COR-L47 (cell line): Measurements from ENCODE around the gene WDR47.
"Not testable (repeated sequence)": the region's sequence is repeated elsewhere in the genome, so short reads cannot be mapped to it uniquely, and the experiment has no call there.

Experiments
- DNase-seq: peaks from one replicate; lab custom pipeline; 2025; lab: John Stamatoyannopoulos, UW

The WDR47 gene

DNA sequence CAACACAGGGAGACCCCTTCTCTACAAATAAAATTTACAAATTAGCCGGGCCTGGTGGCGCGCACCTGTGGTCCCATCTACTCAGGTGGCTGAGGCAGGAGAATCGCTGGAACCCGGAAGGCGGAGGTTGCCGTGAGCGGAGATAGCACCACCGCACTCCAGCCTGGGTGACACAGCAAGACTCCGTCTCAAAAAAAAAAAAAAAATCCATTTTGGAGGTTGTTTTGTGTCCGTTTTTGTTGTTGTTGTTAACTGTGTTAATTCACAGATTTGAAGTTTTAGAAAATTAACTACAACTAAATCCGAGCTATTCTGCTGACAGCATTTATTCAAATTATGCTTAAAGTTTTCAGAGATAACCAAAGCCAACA, 79.2 kb downstream of the WDR47 start:
- no peak for DNase-seq

DNA sequence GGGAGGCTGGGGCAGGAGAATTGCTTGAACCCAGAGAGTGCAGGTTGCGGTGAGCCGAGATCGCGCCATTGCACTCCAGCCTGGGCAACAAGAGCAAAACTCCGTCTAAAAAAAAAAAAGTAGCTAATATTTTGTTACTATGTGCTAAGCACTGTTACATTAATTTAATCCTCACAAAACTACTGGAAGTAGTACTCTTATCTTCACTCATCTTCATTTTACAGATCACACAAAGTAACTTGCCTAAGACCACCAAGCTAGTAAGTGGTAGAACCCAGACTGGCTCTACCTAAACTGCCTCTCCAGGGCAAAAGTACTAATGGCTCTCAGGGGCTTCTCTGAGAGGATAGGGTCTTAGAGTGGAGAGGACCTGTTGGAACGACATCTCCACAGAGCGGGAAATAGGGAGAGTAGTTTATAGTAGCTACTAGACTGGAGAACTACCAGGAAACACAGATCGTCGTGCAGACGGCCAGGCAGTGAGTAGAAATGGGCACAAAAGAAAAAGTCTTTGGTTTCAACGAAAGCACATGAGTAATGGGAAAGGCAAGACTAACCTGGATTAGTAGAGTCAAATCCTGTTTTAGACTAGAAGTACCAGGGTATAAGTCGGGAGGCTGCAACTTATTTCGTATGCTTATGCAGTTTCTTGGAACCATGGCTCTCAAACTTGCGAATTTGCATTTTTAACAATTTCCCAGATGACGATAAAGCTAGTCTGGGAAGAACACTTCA, 80.0 kb downstream of the WDR47 start:
- DNase-seq: no peak

DNA sequence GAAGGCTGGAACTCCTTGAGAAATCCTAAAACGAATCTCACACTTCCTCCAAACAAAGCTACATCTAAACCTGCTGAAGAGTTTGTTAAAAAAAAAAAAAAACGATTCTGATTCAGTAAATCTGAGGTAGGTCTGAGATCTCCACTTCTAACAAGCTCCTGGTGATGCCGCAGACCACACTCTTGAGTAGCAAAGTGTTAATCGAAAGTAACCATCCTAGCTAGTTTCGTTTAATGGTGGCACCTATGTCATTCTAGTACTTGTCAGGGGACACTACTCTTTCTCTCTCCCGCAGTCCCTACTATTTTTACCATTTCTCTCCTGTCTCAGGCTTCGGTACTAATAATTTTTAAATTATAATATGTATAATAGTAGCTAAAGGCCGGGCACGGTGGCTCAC, 80.7 kb downstream of the WDR47 start:
- no peak for DNase-seq

GRCh38 chr1:108960719-108961118, 81.2 kb downstream of the WDR47 start:
- DNase-seq: no peak

GRCh38 chr1:108957888-108958287, 84.0 kb downstream of the WDR47 start:
- no peak for DNase-seq

DNA sequence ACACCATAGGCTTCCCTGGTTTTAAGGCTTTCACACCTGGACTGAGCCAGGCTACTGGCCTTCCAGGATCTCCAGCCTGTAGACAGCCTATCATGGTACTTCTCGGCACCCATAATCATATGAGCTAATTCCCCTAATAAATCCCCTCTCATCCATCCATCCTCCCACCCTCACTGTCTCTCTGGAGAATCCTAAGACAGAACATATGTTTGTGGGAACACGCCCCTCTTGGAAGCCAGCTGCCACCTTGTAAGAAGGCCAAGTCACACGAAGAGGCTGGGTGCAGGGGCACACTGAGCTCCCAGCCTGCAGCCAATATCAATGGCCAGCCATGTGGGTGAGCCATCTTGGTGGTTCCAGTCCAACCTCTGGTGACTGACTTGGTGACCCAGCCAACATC, 86.0 kb downstream of the WDR47 start:
- DNase-seq: no peak

- no peak for DNase-seq
These were observed 86.8 kb downstream of the WDR47 start for GRCh38 chr1:108955111-108955510.

DNA sequence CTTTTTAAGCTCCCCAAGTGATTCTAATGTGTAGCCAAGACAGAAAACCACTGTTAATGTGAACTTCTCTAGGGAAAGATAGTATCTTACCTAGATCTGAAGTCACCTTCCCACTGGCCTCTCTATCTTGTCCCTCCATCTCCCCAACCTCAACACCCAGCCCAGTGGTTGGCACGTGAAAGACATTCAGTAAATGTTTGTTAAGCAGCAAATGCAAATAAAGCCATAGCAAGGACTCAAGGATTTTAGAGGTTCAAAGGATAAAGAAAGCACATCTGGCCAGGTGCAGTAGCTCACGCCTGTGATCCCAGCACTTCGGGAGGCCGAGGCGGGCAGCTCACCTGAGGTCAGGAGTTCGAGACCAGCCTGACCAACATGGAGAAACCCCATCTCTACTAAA, 88.5 kb downstream of the WDR47 start:
- DNase-seq: no peak

GRCh38 chr1:108951242-108951641, 90.7 kb downstream of the WDR47 start:
- DNase-seq: no peak

DNA sequence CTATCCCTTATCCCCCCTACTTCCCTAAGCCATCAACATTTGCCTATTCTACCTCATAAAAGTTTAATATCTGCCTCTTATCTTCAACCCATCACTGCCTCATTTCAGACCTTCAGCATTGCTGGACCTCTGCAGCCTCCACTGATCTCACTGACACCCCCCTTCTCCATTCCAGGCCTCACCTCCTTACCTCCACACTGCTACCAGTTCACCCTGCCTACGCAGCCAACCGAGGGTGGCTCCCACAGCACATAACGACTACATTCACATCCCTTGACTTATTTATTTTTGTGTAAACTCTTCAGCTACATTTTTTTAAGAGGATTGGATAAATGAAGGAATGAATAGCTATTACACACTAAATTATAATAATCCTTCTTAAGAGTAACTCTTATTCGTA, 92.9 kb downstream of the WDR47 start:
- DNase-seq: no peak

DNA sequence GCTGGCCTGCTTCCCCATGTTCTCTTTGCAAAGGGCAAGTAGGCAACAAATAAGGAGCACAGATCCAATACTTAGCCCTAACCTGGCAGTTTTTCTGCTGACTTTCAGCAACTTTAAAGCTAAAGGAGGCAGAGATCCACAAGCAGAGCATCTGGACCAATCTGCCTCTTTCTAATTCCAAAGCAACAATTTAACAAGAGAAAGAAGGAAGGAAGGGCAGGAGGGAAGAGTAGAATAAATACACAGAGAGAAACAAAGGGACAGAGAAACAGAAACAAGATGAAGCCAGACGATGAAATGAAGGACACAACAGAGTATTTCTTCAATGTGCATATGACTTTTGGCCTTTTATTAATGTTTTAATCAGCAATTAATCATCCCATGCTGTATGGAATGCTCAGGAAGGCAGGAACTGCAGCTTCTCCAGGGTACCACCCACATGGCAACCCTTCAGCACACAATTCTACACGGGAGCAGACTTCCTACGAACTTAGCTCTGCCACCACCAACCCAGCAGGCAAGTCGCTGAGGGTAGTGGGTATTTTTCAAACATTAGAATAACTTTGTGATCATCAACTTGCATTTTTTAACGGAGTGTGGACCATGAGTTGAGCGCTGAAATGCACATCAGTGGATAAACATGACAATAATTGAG, 93.9 kb downstream of the WDR47 start:
- DNase-seq: no peak

DNA sequence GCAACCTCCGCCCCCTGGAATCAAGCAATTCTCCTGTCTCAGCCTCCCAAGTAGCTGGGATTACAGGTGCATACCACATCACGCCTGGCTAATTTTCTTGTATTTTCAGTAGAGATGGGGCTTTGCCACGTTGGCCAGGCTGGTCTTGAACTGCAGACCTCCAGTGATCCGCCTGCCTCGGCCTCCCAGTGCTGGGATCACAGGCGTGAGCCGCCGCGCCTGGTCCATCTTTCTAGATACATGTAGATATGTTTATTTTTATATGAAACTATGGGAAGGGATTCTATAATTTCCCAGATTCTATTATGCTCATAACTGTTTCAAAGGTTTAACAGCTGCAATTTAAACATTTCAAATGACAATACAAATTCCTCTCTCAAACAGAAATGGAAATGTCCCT, 105.7 kb downstream of the WDR47 start:
- no peak for DNase-seq

DNA sequence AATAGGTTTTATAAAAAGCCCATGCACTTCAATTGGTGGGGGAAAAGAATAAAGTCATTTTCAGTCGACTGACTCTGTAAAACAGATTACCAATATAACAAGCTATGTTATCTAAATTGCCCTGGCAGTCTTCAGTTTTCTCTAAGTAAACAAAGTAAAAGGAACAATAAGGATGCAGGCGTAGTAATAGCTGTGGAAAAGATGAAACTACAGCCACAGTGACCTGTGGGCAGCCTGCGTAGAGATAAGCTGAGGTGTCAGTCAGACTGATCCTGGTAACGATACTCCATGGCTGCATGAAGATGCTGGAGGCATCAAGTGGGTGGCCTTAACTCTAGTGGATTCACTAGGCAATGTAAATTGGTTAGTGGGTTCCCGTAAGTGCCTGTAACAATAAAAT, 108.0 kb downstream of the WDR47 start:
- no peak for DNase-seq

DNA sequence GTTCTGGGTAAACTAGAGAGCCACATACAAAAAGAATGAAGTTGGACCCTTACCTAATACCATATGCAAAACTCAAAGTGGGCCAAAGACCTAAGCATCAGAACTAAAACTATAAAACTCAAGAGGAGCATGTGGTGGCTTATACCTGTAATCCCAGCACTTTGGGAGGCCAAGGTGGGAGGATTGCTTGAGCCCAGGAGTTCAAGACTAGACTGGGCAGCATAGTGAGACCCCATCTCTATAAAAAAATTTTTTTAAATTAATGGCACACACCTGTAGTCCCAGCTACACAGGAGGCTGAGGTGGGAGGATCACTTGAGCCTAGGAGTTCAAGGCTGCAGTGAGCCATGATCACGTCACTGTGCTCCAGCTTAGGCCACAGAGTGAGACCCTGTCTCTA, 114.3 kb downstream of the WDR47 start:
- DNase-seq: not testable (repeated sequence)

- DNase-seq: no peak
These were observed 116.0 kb downstream of the WDR47 start for GRCh38 chr1:108925920-108926319.
